HepG2 (cell line): ENCODE results near the gene SERPINB7. TPM values are rescaled to one million over a fixed set of nuclear protein-coding genes. Genes with fewer than 3 reads are reported as not detected.

Experiments used
- ATAC-seq: fragments of 200-7000 bp; cut with Tn5 transposase; 3 replicates; pipeline ENCODE4 v1.9.1; 2020; ENCODE audit warnings: mild to moderate bottlenecking, moderate library complexity
- BruUV-seq: library from RNA; stranded (reverse); fragments of 400-500 nt; replicated peaks from 2 replicates; lab custom pipeline; 2021; lab: Mats Ljungman, UMichigan
- CTCF ChIA-PET: fragments of 300-600 bp; formaldehyde crosslinking; extraction: SDS; loops from one replicate; lab custom pipeline; 2021; ENCODE audit warnings: low total read pairs, inconsistent platforms, low intra/inter-chr PET ratio; lab: Yijun Ruan, JAX
- POLR2A ChIA-PET: fragments of 350-600 bp; sonication (Branson Sonifier 250); formaldehyde crosslinking; loops from one replicate; lab custom pipeline; 2020; ENCODE audit warnings: antibody characterized with exemption, inconsistent platforms; lab: Yijun Ruan, JAX
- DNase-seq: peaks from one replicate; pipeline ENCODE4 v3.0.0-alpha.2; 2015; ENCODE audit warnings: low spot score
- FAIRE-seq: peaks from 3 replicates; lab custom pipeline; 2011; peaks lifted over from hg19 to GRCh38; lab: Jason Lieb, UNC
- H2AFZ ChIP-seq: one replicate; pipeline ENCODE4 v1.6.1; 2011; ENCODE audit warnings: low read length, inconsistent platforms
- H3K27ac ChIP-seq: fragments of 300-600 bp; 3 replicates; pipeline ENCODE4 v1.8.0; 2011; ENCODE audit warnings: mixed run types, mild to moderate bottlenecking, mixed read lengths, low read length, inconsistent platforms; ENCODE audit not compliant: insufficient read depth; ENCODE audit errors: extremely low read length
- H3K27me3 ChIP-seq, 2 experiments: fragments of 200-600 bp in 1 of 2; 2 replicates in 1 of 2; 3 replicates in 1 of 2; pipeline versions ENCODE4 v1.6.0 to v1.8.0; 2011; ENCODE audit warnings: low read length in 2 of 2, mild to moderate bottlenecking in 2 of 2, moderate library complexity in 2 of 2, inconsistent platforms in 1 of 2; ENCODE audit not compliant: insufficient read depth in 2 of 2, control insufficient read depth in 1 of 2
- H3K36me3 ChIP-seq, 2 experiments: fragments of 200-600 bp in 1 of 2; replicated peaks in 1 of 2; 2 replicates in 1 of 2; 3 replicates in 1 of 2; pipeline versions ENCODE4 v1.5.1 to v1.8.0; 2011; ENCODE audit warnings: low read length in 2 of 2, inconsistent platforms in 1 of 2; ENCODE audit not compliant: insufficient read depth in 2 of 2, control insufficient read depth in 1 of 2
- H3K4me1 ChIP-seq: 2 replicates; pipeline ENCODE4 v1.5.1; 2012; ENCODE audit warnings: low read length, inconsistent platforms; ENCODE audit not compliant: insufficient read depth
- H3K4me2 ChIP-seq: 2 replicates; pipeline ENCODE4 v1.6.0; 2011; ENCODE audit warnings: low read depth, low read length, inconsistent platforms
- H3K4me3 ChIP-seq, 3 experiments: fragments of 200-600 bp in 1 of 3; sonication (generic), shearing (Covaris generic) in 1 of 3; replicated peaks in 1 of 3; 2 replicates each; pipeline ENCODE4 v1.5.1; 2011 to 2016; ENCODE audit warnings: low read length in 3 of 3, inconsistent platforms in 2 of 3, low read depth in 2 of 3, mild to moderate bottlenecking in 2 of 3, control low read depth in 1 of 3, mixed read lengths in 1 of 3; ENCODE audit not compliant: insufficient read depth in 1 of 3
- H3K79me2 ChIP-seq: one replicate; pipeline ENCODE4 v1.6.1; 2011; ENCODE audit warnings: low read length, inconsistent platforms; ENCODE audit not compliant: insufficient read depth
- H3K9ac ChIP-seq: 2 replicates; pipeline ENCODE4 v1.6.0; 2011; ENCODE audit warnings: mild to moderate bottlenecking, low read depth, low read length, inconsistent platforms; ENCODE audit not compliant: insufficient read depth
- H3K9me3 ChIP-seq: 2 replicates; pipeline ENCODE4 v1.5.1; 2012; ENCODE audit warnings: mild to moderate bottlenecking, low read length
- H4K20me1 ChIP-seq: 2 replicates; pipeline ENCODE4 v1.6.0; 2011; ENCODE audit warnings: inconsistent platforms, mild to moderate bottlenecking, low read length, moderate library complexity; ENCODE audit not compliant: insufficient read depth
- ATF7 ChIP-seq, 2 experiments: fragments of 450-650 bp in 1 of 2; sonication (generic) in 1 of 2; formaldehyde crosslinking in 1 of 2; IDR thresholded peaks; 2 replicates each; pipeline versions ENCODE4 v1.4.0 to v1.6.1; 2016 to 2020; ENCODE audit warnings: antibody characterized with exemption in 1 of 2, mild to moderate bottlenecking in 1 of 2, missing genetic modification reagents in 1 of 2
- CSRNP2 ChIP-seq: sonication (generic); formaldehyde crosslinking; conservative IDR thresholded peaks from 2 replicates; pipeline ENCODE4 v1.8.0; 2022; ENCODE audit warnings: low read depth, missing genetic modification reagents
- FOXK2 ChIP-seq: fragments of 450-650 bp; IDR thresholded peaks from 2 replicates; pipeline ENCODE4 v1.6.1; 2016
- HOXA5 ChIP-seq: sonication (generic); formaldehyde crosslinking; IDR thresholded peaks from 2 replicates; pipeline ENCODE4 v1.4.0; 2020; ENCODE audit warnings: missing genetic modification reagents
- SNAI1 ChIP-seq: sonication (generic); formaldehyde crosslinking; IDR thresholded peaks from 2 replicates; pipeline ENCODE4 v1.5.0; 2020; ENCODE audit warnings: mild to moderate bottlenecking, missing genetic modification reagents, borderline replicate concordance
- SPEN ChIP-seq: sonication (generic); formaldehyde crosslinking; IDR thresholded peaks from 2 replicates; pipeline ENCODE4 v1.5.1; 2020; ENCODE audit warnings: low read depth, mild to moderate bottlenecking, missing genetic modification reagents
- TFDP2 ChIP-seq: sonication (generic); formaldehyde crosslinking; IDR thresholded peaks from 2 replicates; pipeline ENCODE4 v1.4.0; 2020; ENCODE audit warnings: missing genetic modification reagents
- ZFP62 ChIP-seq: sonication (generic); formaldehyde crosslinking; IDR thresholded peaks from 2 replicates; pipeline ENCODE4 v1.4.0; 2020; ENCODE audit warnings: missing genetic modification reagents
- ZNF343 ChIP-seq: sonication (generic); formaldehyde crosslinking; IDR thresholded peaks from 2 replicates; pipeline ENCODE4 v1.4.0; 2020; ENCODE audit warnings: mild to moderate bottlenecking, missing genetic modification reagents
- ZNF670 ChIP-seq: sonication (generic); formaldehyde crosslinking; IDR thresholded peaks from 2 replicates; pipeline ENCODE4 v1.8.0; 2022; ENCODE audit warnings: mild to moderate bottlenecking, missing genetic modification reagents, borderline replicate concordance
- ZNF7 ChIP-seq: IDR thresholded peaks from 2 replicates; pipeline ENCODE4 v1.6.1; 2016; ENCODE audit warnings: missing biosample characterization, missing genetic modification reagents
- WGBS: methylation state at CpG from one replicate; pipeline ENCODE4 v1.1.6; 2017; ENCODE audit warnings: low lambda C conversion rate; 5-methylcytosine and 5-hydroxymethylcytosine counted together
- in situ Hi-C: cut with HindIII; loops from 2 replicates; pipeline ENCODE4 v1.10.0; 2017; ENCODE audit warnings: low pct_unique_long_range_greater_than_20kb; ENCODE audit not compliant: extremely low pct_ligation_motif_present
- intact Hi-C: fragments of 100-400 bp; cut with micrococcal nuclease; formaldehyde crosslinking; loops from one replicate; pipeline ENCODE4 v1.10.0; 2022; ENCODE audit not compliant: unreplicated experiment
- polyA plus RNA-seq, 8 experiments: library from polyadenylated mRNA; depleted of rRNA in 3 of 8; stranded (reverse) in 7 of 8; unstranded in 1 of 8; fragments of >200 nt; fragmentation: Illumina TruSeq in 4 of 8; extraction: Trizol in 4 of 8; gene quantifications; 2 replicates each; pipeline versions ENCODE4 v1.2.1 to v1.2.3, GENCODE V29; 2011 to 2016; ENCODE audit warnings: low read depth in 4 of 8, missing spikeins in 1 of 8, mixed read lengths in 1 of 8; ENCODE audit not compliant: insufficient read depth in 1 of 8
- total RNA-seq, 5 experiments: library from RNA; depleted of rRNA; stranded (reverse); fragments of >200 nt; fragmentation: Illumina TruSeq; extraction: Trizol; gene quantifications; 2 replicates each; pipeline ENCODE4 v1.2.3, GENCODE V29; 2016; ENCODE audit warnings: low read depth in 1 of 5

The SERPINB7 gene
- total and polyA plus RNA-seq, 2 of the 13 experiments (the other 11 are each of a cell fraction or from before 2014, with no cell fraction given), result not detected

DNA sequence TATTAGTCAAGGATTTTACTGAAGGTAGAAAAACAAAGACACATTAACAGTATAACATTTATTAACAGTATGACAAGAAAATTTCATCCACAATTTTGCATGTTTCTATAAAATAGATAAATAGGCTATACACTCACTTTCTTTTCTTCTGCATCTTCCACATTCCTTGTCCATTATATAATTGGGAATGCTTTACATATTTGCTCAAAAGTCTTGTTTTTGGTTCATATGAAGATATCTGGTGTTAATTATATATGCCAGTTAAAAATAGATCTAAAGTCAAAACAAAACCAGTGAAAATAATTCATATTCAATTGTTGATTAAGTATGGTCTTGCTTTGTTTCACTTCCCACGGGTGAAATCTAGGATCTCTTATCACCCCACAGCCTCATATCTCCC lies 53.4 kb downstream of the SERPINB7 start:
- H4K20me1 ChIP-seq, result no peaks in the 10 kb centered on the region
- in situ Hi-C loops (loop anchor here (25.0 kb wide), 1 partner anchor 816 kb away; no protein-coding TSS in a partner anchor), intact Hi-C loops (no loop called here)
- BruUV-seq, result no TSS peak
- H3K4me3 ChIP-seq, result no peak overlapping the region
- no peak for DNase-seq
- no peak overlapping the region for H3K4me2 ChIP-seq
- ChIA-PET CTCF (no interaction called here), POLR2A (no interaction called here)
- no peaks in the 10 kb centered on the region for H3K36me3 ChIP-seq
- FAIRE-seq, result no peak
- WGBS, result 0% methylated on average over 1 of the region's 1 CpG
- no peak for TF ChIP-seq SNAI1
- no peak for TF ChIP-seq ZNF7 (CRISPR knock-in tag)
- TF ChIP-seq CSRNP2 (CRISPR knock-in tag), result no peak
- TF ChIP-seq ZFP62 (CRISPR knock-in tag), result no peak
- no peak for TF ChIP-seq ZNF343 (CRISPR knock-in tag)
- TF ChIP-seq FOXK2, result no peak
- no peak overlapping the region for H2AFZ ChIP-seq
- no peak overlapping the region for H3K9ac ChIP-seq
- H3K9me3 ChIP-seq, result no peaks in the 10 kb centered on the region
- no peaks in the 10 kb centered on the region for H3K79me2 ChIP-seq
- no peaks in the 10 kb centered on the region; a peak in 1 of 5 replicates for H3K27me3 ChIP-seq
- no peak for ATAC-seq
- H3K27ac ChIP-seq, result no peak overlapping the region
- no peaks in the 10 kb centered on the region for H3K4me1 ChIP-seq

DNA sequence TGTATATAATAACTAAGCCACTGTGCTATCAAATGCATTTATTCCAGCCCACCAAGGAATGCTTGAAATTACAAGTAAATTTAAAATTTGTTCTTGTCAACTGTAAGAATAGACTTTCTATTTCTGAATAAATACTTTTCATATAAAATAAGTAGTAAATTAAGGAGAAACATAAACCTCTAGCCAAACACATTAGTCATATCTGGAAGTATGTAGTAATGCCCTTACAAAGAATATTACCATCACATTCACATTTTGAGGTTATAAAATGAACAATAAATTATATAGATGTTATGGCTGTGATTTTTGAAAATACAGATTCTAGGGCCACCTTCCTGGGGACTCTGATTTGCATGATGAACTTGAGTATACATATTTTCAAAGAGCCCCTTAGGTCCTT lies 54.7 kb downstream of the SERPINB7 start:
- FAIRE-seq (no peak), ATAC-seq (no peak), DNase-seq (no peak)
- Histone ChIP-seq H3K4me1 (no peaks in the 10 kb centered on the region), H3K79me2 (no peaks in the 10 kb centered on the region), H3K9ac (no peak overlapping the region), H3K27ac (no peak overlapping the region), H3K27me3 (no peaks in the 10 kb centered on the region; a peak in 1 of 5 replicates), H4K20me1 (no peaks in the 10 kb centered on the region), H2AFZ (no peak overlapping the region), H3K4me2 (no peak overlapping the region), H3K36me3 (no peaks in the 10 kb centered on the region), H3K4me3 (no peak overlapping the region), H3K9me3 (no peaks in the 10 kb centered on the region)
- CTCF ChIA-PET, result no interaction called here
- in situ Hi-C loops (loop anchor here (25.0 kb wide), 1 partner anchor 818 kb away; no protein-coding TSS in a partner anchor), intact Hi-C loops (no loop called here)
- TF ChIP-seq ATF7 (IDR thresholded peaks at IDR 0.05), result no peak
- no peak for TF ChIP-seq ATF7 (CRISPR knock-in tag; IDR thresholded peaks at IDR 0.05)
- TF ChIP-seq SPEN (CRISPR knock-in tag), result no peak
- no peak for TF ChIP-seq TFDP2 (CRISPR knock-in tag)
- TF ChIP-seq HOXA5, result no peak
- TF ChIP-seq ZNF670, result no peak
- BruUV-seq, result no TSS peak
- POLR2A ChIA-PET, result no interaction called here
